Neutrophil (primary cell): Measurements from ENCODE around the gene LRCH1.

Source experiments
- H3K27ac ChIP-seq: fragments of 200-600 bp; sonication (generic); 2 replicates; pipeline ENCODE4 v1.5.1; 2016; ENCODE audit warnings: mild to moderate bottlenecking, moderate library complexity
- H3K27me3 ChIP-seq: fragments of 200-600 bp; sonication (generic); 2 replicates; pipeline ENCODE4 v1.6.0; 2016; ENCODE audit warnings: mild to moderate bottlenecking
- H3K36me3 ChIP-seq: fragments of 200-600 bp; sonication (generic); 2 replicates; pipeline ENCODE4 v1.5.1; 2017
- H3K4me1 ChIP-seq, 2 experiments: fragments of 200-600 bp in 1 of 2; sonication (generic) in 1 of 2; 1 replicate in 1 of 2; 2 replicates in 1 of 2; pipeline versions ENCODE4 v1.5.1 to v1.6.1; 2013 to 2016; ENCODE audit warnings: low read depth in 1 of 2, low read length in 1 of 2, mild to moderate bottlenecking in 1 of 2, moderate library complexity in 1 of 2; ENCODE audit not compliant: control insufficient read depth in 1 of 2, insufficient read depth in 1 of 2
- H3K4me3 ChIP-seq, 2 experiments: fragments of 200-600 bp in 1 of 2; sonication (generic) in 1 of 2; 1 replicate in 1 of 2; 2 replicates in 1 of 2; pipeline ENCODE4 v1.5.1; 2013 to 2016; ENCODE audit warnings: low read depth in 1 of 2, low read length in 1 of 2, mild to moderate bottlenecking in 1 of 2, moderate library complexity in 1 of 2
- H3K9me3 ChIP-seq: fragments of 200-600 bp; sonication (generic); 2 replicates; pipeline ENCODE4 v1.5.1; 2016
- TF ChIP-seq, protein P1 (sequence below): fragments of 200-600 bp; sonication (generic); IDR thresholded peaks from 2 replicates; pipeline ENCODE4 v1.5.1; 2016; ENCODE audit warnings: antibody characterized with exemption

LRCH1 gene

DNA sequence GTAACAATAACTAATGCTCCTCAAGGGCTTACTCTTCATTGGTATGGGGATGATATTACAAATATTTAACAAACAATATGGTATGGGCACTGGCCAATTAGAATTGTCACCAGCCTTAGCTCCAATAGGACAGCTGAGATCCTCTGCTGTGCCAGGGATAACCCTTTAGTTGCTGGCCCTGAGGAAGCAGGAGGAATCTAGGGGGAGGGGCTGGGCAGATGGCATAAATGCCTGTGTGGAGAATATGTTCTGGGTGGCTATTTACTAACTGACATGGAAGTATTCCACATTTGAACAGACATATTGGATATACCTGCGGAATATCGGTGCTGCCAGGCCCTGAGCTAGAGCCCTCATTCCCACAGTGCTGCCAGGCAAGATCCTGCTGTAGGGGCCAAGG lies 16.6 kb upstream of the LRCH1 start:
- Histone ChIP-seq H3K4me1 (no peaks in the 10 kb centered on the region), H3K9me3 (no peaks in the 10 kb centered on the region), H3K27me3 (no peaks in the 10 kb centered on the region), H3K27ac (no peak overlapping the region), H3K4me3 (no peak overlapping the region), H3K36me3 (no peaks in the 10 kb centered on the region)
- TF ChIP-seq, protein P1, sequence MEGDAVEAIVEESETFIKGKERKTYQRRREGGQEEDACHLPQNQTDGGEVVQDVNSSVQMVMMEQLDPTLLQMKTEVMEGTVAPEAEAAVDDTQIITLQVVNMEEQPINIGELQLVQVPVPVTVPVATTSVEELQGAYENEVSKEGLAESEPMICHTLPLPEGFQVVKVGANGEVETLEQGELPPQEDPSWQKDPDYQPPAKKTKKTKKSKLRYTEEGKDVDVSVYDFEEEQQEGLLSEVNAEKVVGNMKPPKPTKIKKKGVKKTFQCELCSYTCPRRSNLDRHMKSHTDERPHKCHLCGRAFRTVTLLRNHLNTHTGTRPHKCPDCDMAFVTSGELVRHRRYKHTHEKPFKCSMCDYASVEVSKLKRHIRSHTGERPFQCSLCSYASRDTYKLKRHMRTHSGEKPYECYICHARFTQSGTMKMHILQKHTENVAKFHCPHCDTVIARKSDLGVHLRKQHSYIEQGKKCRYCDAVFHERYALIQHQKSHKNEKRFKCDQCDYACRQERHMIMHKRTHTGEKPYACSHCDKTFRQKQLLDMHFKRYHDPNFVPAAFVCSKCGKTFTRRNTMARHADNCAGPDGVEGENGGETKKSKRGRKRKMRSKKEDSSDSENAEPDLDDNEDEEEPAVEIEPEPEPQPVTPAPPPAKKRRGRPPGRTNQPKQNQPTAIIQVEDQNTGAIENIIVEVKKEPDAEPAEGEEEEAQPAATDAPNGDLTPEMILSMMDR, result no peak

DNA sequence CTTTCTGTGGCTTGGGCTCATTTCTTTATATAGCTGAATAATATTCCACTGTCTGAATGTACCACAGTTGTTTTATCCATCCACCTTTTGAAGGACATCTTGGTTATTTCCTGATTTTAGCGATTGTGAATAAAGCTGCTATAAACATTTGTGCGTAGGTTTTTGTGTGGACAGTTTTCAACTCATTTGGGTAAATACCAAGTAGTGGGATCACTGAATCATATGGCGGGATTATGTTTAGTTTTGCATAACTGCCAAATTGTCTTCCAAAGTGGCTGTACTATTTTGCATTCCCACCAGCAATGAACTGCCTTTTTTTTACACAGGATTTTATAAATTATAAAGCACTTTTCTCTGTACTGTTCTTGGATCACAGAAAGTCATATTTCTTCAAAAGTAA lies 13.7 kb upstream of the LRCH1 start:
- no peaks in the 10 kb centered on the region for H3K9me3 ChIP-seq
- H3K27ac ChIP-seq, result no peak overlapping the region
- no peaks in the 10 kb centered on the region for H3K36me3 ChIP-seq
- no peaks in the 10 kb centered on the region for H3K4me1 ChIP-seq
- TF ChIP-seq, protein P1, result no peak
- no peak overlapping the region for H3K4me3 ChIP-seq
- no peaks in the 10 kb centered on the region for H3K27me3 ChIP-seq

GRCh38 chr13:46541210-46541609 lies 11.8 kb upstream of the LRCH1 start:
- Histone ChIP-seq H3K36me3 (no peaks in the 10 kb centered on the region), H3K4me3 (no peak overlapping the region), H3K4me1 (no peaks in the 10 kb centered on the region), H3K9me3 (no peaks in the 10 kb centered on the region), H3K27ac (no peak overlapping the region), H3K27me3 (no peaks in the 10 kb centered on the region)
- TF ChIP-seq, protein P1, result no peak

DNA sequence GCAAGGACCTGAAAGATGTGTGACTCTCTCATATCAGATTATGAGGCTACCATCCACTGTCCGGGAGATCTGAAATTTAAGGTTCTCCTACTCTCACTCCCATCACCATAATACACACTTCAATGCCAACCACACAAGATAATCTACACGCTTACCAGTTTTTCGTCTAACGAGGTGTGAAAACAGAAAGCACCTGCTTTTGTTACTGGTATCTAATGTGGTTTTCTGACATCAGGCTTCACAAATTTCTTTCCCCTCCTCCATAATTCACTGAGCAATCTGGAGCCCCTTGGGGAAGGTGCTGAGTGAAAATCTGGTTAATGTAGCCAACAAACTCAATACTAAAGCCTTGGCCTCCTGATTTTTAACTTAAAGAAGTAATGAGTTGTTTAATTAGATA lies 10.1 kb upstream of the LRCH1 start:
- no peak overlapping the region for H3K4me3 ChIP-seq
- no peak overlapping the region for H3K27ac ChIP-seq
- H3K27me3 ChIP-seq, result no peaks in the 10 kb centered on the region
- H3K4me1 ChIP-seq, result no peaks in the 10 kb centered on the region
- H3K9me3 ChIP-seq, result no peaks in the 10 kb centered on the region
- H3K36me3 ChIP-seq, result no peaks in the 10 kb centered on the region
- TF ChIP-seq, protein P1, result no peak

- Histone ChIP-seq H3K36me3 (no peaks in the 10 kb centered on the region), H3K27me3 (no peaks in the 10 kb centered on the region), H3K9me3 (no peaks in the 10 kb centered on the region), H3K4me3 (no peak overlapping the region), H3K4me1 (no peaks in the 10 kb centered on the region), H3K27ac (no peak overlapping the region)
- TF ChIP-seq, protein P1, result no peak
Observed at GRCh38 chr13:46543287-46543686, 9.7 kb upstream of the LRCH1 start.

GRCh38 chr13:46544208-46544607 lies 8.8 kb upstream of the LRCH1 start:
- Histone ChIP-seq H3K27me3 (no peaks in the 10 kb centered on the region), H3K36me3 (no peaks in the 10 kb centered on the region), H3K4me1 (no peaks in the 10 kb centered on the region), H3K27ac (no peak overlapping the region), H3K4me3 (no peak overlapping the region), H3K9me3 (no peaks in the 10 kb centered on the region)
- TF ChIP-seq, protein P1, result no peak
